ENCODE measurements around the gene RXRA. TPM values are rescaled to one million over a fixed set of nuclear protein-coding genes. Genes with fewer than 3 reads are reported as not detected.
A peak's percentile ranks its signal among the peaks of the same experiment; 100 is the strongest.

The RXRA gene
- polyA plus RNA-seq, 4 donors: 30.8 to 83.5 (median 41.5) TPM

GRCh38 chr9:134340475-134341160 lies 14.4 kb downstream of the RXRA start:
- Histone ChIP-seq H3K4me1 (ENCODE audit: control insufficient read depth in 3 of 3, insufficient read depth in 2 of 3, low read depth in 1 of 3, low read length in 2 of 3) (peaks cover 10 to 87% (median 18%) of the 10 kb centered on the region in 3 donors), H3K27ac (ENCODE audit: low read depth in 1 of 3, low read length in 2 of 3) (peak overlapping the region in 2 of 3 donors; percentile 60 to 79), H3K36me3 (ENCODE audit: control insufficient read depth in 3 of 3, insufficient read depth in 2 of 3, low read depth in 1 of 3, low read length in 3 of 3) (peaks cover 0 to 90% (median 0%) of the 10 kb centered on the region in 3 donors), H3K9me3 (ENCODE audit: control insufficient read depth in 2 of 2, insufficient read depth in 1 of 2, low read depth in 1 of 2, low read length in 1 of 2) (no peaks in the 10 kb centered on the region), H3K4me3 (ENCODE audit: low read depth in 1 of 3, low read length in 3 of 3) (no peak overlapping the region), H3K27me3 (ENCODE audit: control insufficient read depth in 3 of 3, insufficient read depth in 3 of 3, low read length in 3 of 3) (no peaks in the 10 kb centered on the region)
- DNase-seq: no peak
- WGBS, 3 donors: 69 to 81% (median 81%) methylated on average over 26 to 28 of the region's 28 CpGs
- no peak for FAIRE-seq

DNA sequence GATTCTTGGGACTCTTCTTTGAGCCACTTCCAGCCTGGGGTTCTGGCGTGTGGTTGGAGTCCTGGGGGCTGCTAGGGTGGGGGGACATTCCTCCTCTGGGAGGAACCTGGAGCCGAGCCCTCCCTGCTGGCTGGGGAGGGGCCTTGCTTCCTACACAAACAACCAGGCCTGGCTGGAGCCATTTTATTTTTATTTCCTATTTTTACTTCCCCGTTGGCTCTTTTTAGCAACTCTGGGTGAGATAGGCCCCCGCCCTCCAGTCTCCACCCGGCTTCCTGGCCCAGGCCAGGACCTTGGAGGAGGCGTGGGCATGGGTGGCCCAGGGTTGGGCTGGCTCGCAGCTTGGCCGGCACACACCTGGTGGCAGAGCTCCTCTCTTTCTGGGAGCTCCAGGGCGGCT lies 15.1 kb downstream of the RXRA start:
- H3K27ac ChIP-seq (ENCODE audit: low read depth in 1 of 3, low read length in 2 of 3): peak overlapping the region in 2 of 3 donors; percentile 60 to 79
- peaks cover 9 to 80% (median 18%) of the 10 kb centered on the region in 3 donors for H3K4me1 ChIP-seq (ENCODE audit: control insufficient read depth in 3 of 3, insufficient read depth in 2 of 3, low read depth in 1 of 3, low read length in 2 of 3)
- WGBS, 3 donors: 11 to 29% (median 18%) methylated on average over 9 of the region's 9 CpGs
- DNase-seq: peak; percentile 33 to 78
- FAIRE-seq: no peak
- no peaks in the 10 kb centered on the region for H3K27me3 ChIP-seq (ENCODE audit: control insufficient read depth in 3 of 3, insufficient read depth in 3 of 3, low read length in 3 of 3)
- H3K36me3 ChIP-seq (ENCODE audit: control insufficient read depth in 3 of 3, insufficient read depth in 2 of 3, low read depth in 1 of 3, low read length in 3 of 3): peaks cover 0 to 92% (median 0%) of the 10 kb centered on the region in 3 donors
- H3K4me3 ChIP-seq (ENCODE audit: low read depth in 1 of 3, low read length in 3 of 3): no peak overlapping the region
- no peaks in the 10 kb centered on the region for H3K9me3 ChIP-seq (ENCODE audit: control insufficient read depth in 2 of 2, insufficient read depth in 1 of 2, low read depth in 1 of 2, low read length in 1 of 2)

- Histone ChIP-seq H3K36me3 (ENCODE audit: control insufficient read depth in 3 of 3, insufficient read depth in 2 of 3, low read depth in 1 of 3, low read length in 3 of 3) (peaks cover 0 to 92% (median 0%) of the 10 kb centered on the region in 3 donors), H3K27me3 (ENCODE audit: control insufficient read depth in 3 of 3, insufficient read depth in 3 of 3, low read length in 3 of 3) (no peaks in the 10 kb centered on the region), H3K4me3 (ENCODE audit: low read depth in 1 of 3, low read length in 3 of 3) (no peak overlapping the region), H3K27ac (ENCODE audit: low read depth in 1 of 3, low read length in 2 of 3) (peak overlapping the region in 1 of 3 donors; percentile 62), H3K4me1 (ENCODE audit: control insufficient read depth in 3 of 3, insufficient read depth in 2 of 3, low read depth in 1 of 3, low read length in 2 of 3) (peaks cover 8 to 75% (median 18%) of the 10 kb centered on the region in 3 donors), H3K9me3 (ENCODE audit: control insufficient read depth in 2 of 2, insufficient read depth in 1 of 2, low read depth in 1 of 2, low read length in 1 of 2) (no peaks in the 10 kb centered on the region)
- DNase-seq: no peak
- no peak for FAIRE-seq
- WGBS, 3 donors: 84 to 89% (median 89%) methylated on average over 18 to 19 of the region's 19 CpGs
These were observed 15.9 kb downstream of the RXRA start for GRCh38 chr9:134341929-134342745.

- Histone ChIP-seq H3K4me1 (ENCODE audit: control insufficient read depth in 3 of 3, insufficient read depth in 2 of 3, low read depth in 1 of 3, low read length in 2 of 3) (peaks cover 8 to 69% (median 18%) of the 10 kb centered on the region in 3 donors), H3K9me3 (ENCODE audit: control insufficient read depth in 2 of 2, insufficient read depth in 1 of 2, low read depth in 1 of 2, low read length in 1 of 2) (no peaks in the 10 kb centered on the region), H3K36me3 (ENCODE audit: control insufficient read depth in 3 of 3, insufficient read depth in 2 of 3, low read depth in 1 of 3, low read length in 3 of 3) (peaks cover 0 to 92% (median 0%) of the 10 kb centered on the region in 3 donors), H3K4me3 (ENCODE audit: low read depth in 1 of 3, low read length in 3 of 3) (no peak overlapping the region), H3K27ac (ENCODE audit: low read depth in 1 of 3, low read length in 2 of 3) (peak overlapping the region in 1 of 3 donors; percentile 7), H3K27me3 (ENCODE audit: control insufficient read depth in 3 of 3, insufficient read depth in 3 of 3, low read length in 3 of 3) (no peaks in the 10 kb centered on the region)
- FAIRE-seq: no peak
- 64 to 74% (median 70%) methylated on average over 7 of the region's 7 CpGs for WGBS, 3 donors
- no peak for DNase-seq
These were observed 16.5 kb downstream of the RXRA start for GRCh38 chr9:134342746-134343115.

GRCh38 chr9:134343637-134344036 lies 17.4 kb downstream of the RXRA start:
- 60 to 77% (median 73%) methylated on average over 13 to 16 of the region's 16 CpGs for WGBS, 3 donors
- DNase-seq (no peak), FAIRE-seq (no peak)
- Histone ChIP-seq H3K9me3 (ENCODE audit: control insufficient read depth in 2 of 2, insufficient read depth in 1 of 2, low read depth in 1 of 2, low read length in 1 of 2) (no peaks in the 10 kb centered on the region), H3K27me3 (ENCODE audit: control insufficient read depth in 3 of 3, insufficient read depth in 3 of 3, low read length in 3 of 3) (no peaks in the 10 kb centered on the region), H3K27ac (ENCODE audit: low read depth in 1 of 3, low read length in 2 of 3) (peak overlapping the region in 1 of 3 donors; percentile 12), H3K4me3 (ENCODE audit: low read depth in 1 of 3, low read length in 3 of 3) (no peak overlapping the region), H3K4me1 (ENCODE audit: control insufficient read depth in 3 of 3, insufficient read depth in 2 of 3, low read depth in 1 of 3, low read length in 2 of 3) (peaks cover 6 to 60% (median 15%) of the 10 kb centered on the region in 3 donors), H3K36me3 (ENCODE audit: control insufficient read depth in 3 of 3, insufficient read depth in 2 of 3, low read depth in 1 of 3, low read length in 3 of 3) (peaks cover 0 to 92% (median 0%) of the 10 kb centered on the region in 3 donors)

DNA sequence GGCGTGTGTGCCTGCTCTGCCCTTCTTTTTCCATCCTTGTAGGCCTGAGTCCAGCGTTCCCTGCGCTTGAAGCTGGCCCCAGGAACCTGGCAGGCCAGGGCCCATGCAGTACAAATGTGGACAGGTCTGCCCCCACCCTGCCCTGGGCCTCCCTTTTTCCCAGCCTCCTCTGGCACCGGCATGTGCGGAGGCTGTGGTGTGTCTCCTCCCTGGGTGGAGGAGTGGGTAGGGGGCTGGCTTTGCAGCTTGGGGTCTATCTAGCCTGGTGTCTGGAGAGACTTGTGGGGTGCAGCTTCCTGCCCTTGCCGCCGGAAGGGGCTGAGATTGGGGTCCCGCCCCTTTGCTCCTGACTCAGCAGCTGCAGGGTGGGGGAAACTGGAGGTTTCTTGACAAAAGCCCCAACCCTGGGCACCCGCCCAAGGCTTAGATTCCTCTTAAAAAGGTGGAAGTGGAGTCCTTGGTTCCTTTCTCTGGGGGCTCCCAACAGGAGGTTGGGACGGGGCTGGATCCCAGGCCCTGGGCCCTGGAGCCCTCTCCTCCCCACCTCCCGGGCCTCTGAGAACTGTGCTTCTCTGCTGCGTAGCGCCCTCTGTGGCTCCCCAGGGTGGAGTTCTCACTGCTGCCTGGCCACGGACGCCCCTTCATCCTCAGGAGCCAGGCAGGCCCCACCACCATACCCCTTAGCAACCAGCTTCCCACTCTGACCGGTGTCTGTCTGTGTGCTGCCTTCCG lies 18.0 kb downstream of the RXRA start:
- Histone ChIP-seq H3K9me3 (ENCODE audit: control insufficient read depth in 2 of 2, insufficient read depth in 1 of 2, low read depth in 1 of 2, low read length in 1 of 2) (no peaks in the 10 kb centered on the region), H3K27ac (ENCODE audit: low read depth in 1 of 3, low read length in 2 of 3) (peak overlapping the region in 1 of 3 donors; percentile 12), H3K4me1 (ENCODE audit: control insufficient read depth in 3 of 3, insufficient read depth in 2 of 3, low read depth in 1 of 3, low read length in 2 of 3) (peaks cover 4 to 57% (median 15%) of the 10 kb centered on the region in 3 donors), H3K27me3 (ENCODE audit: control insufficient read depth in 3 of 3, insufficient read depth in 3 of 3, low read length in 3 of 3) (no peaks in the 10 kb centered on the region), H3K36me3 (ENCODE audit: control insufficient read depth in 3 of 3, insufficient read depth in 2 of 3, low read depth in 1 of 3, low read length in 3 of 3) (peaks cover 0 to 92% (median 0%) of the 10 kb centered on the region in 3 donors), H3K4me3 (ENCODE audit: low read depth in 1 of 3, low read length in 3 of 3) (no peak overlapping the region)
- WGBS, 3 donors: 54 to 80% (median 76%) methylated on average over 17 of the region's 17 CpGs
- no peak for DNase-seq
- FAIRE-seq: no peak

DNA sequence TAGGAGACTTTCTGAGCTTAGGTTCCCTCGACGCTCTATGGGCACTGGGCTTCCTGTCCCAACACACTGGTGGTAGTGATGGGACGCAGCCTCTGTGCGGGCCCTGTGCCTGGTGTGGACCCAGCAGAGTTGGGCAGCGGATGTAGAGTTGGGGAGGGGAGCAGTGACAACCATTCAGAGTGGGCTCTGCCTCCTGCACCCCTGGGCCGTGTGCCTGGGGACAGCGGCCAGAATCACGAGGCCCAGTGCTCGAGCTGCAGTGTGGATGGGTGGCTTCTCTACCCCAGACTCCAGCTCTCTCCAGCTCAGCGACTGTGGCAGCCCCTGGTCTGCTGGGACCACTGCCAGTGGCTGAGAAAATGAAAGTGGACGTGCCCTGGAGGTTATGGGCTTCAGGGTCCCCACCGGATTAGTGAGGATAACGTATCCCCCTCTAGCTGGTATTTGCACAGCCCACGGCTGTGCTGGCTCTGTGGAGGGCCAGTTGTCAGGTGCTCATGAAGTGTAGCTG lies 18.6 kb downstream of the RXRA start:
- no peaks in the 10 kb centered on the region for H3K27me3 ChIP-seq (ENCODE audit: control insufficient read depth in 3 of 3, insufficient read depth in 3 of 3, low read length in 3 of 3)
- H3K4me3 ChIP-seq (ENCODE audit: low read depth in 1 of 3, low read length in 3 of 3): no peak overlapping the region
- H3K27ac ChIP-seq (ENCODE audit: low read depth in 1 of 3, low read length in 2 of 3): no peak overlapping the region
- H3K36me3 ChIP-seq (ENCODE audit: control insufficient read depth in 3 of 3, insufficient read depth in 2 of 3, low read depth in 1 of 3, low read length in 3 of 3): peaks cover 0 to 90% (median 0%) of the 10 kb centered on the region in 3 donors
- H3K9me3 ChIP-seq (ENCODE audit: control insufficient read depth in 2 of 2, insufficient read depth in 1 of 2, low read depth in 1 of 2, low read length in 1 of 2): no peaks in the 10 kb centered on the region
- DNase-seq (no peak), FAIRE-seq (no peak)
- H3K4me1 ChIP-seq (ENCODE audit: control insufficient read depth in 3 of 3, insufficient read depth in 2 of 3, low read depth in 1 of 3, low read length in 2 of 3): peaks cover 4 to 57% (median 15%) of the 10 kb centered on the region in 3 donors
- 66 to 87% (median 80%) methylated on average over 14 of the region's 14 CpGs for WGBS, 3 donors

- FAIRE-seq (no peak), DNase-seq (no peak)
- Histone ChIP-seq H3K9me3 (ENCODE audit: control insufficient read depth in 2 of 2, insufficient read depth in 1 of 2, low read depth in 1 of 2, low read length in 1 of 2) (no peaks in the 10 kb centered on the region), H3K4me3 (ENCODE audit: low read depth in 1 of 3, low read length in 3 of 3) (no peak overlapping the region), H3K36me3 (ENCODE audit: control insufficient read depth in 3 of 3, insufficient read depth in 2 of 3, low read depth in 1 of 3, low read length in 3 of 3) (peaks cover 0 to 87% (median 0%) of the 10 kb centered on the region in 3 donors), H3K4me1 (ENCODE audit: control insufficient read depth in 3 of 3, insufficient read depth in 2 of 3, low read depth in 1 of 3, low read length in 2 of 3) (peaks cover 3 to 57% (median 14%) of the 10 kb centered on the region in 3 donors), H3K27me3 (ENCODE audit: control insufficient read depth in 3 of 3, insufficient read depth in 3 of 3, low read length in 3 of 3) (no peaks in the 10 kb centered on the region), H3K27ac (ENCODE audit: low read depth in 1 of 3, low read length in 2 of 3) (no peak overlapping the region)
- WGBS, 3 donors: 81 to 90% (median 84%) methylated on average over 12 of the region's 12 CpGs
These were observed 19.5 kb downstream of the RXRA start for GRCh38 chr9:134345737-134346136.

All from small intestine (tissue), 7 donors.